RWPE2 (cell line): ENCODE results near the gene CDK14.
"Not testable (repeated sequence)": the region's sequence is repeated elsewhere in the genome, so short reads cannot be mapped to it uniquely, and the experiment has no call there.

ENCODE experiments used
- ATAC-seq: fragments of 200-7000 bp; cut with Tn5 transposase; 3 replicates; pipeline ENCODE4 v1.9.1; 2021; ENCODE audit warnings: low read depth
- DNase-seq: peaks from one replicate; pipeline ENCODE4 v3.0.0-alpha.2; 2020; ENCODE audit warnings: low spot score
- H3K27ac ChIP-seq: fragments of 450-650 bp; 2 replicates; pipeline ENCODE4 v1.5.1; 2017; ENCODE audit warnings: mild to moderate bottlenecking; ENCODE audit not compliant: poor library complexity, severe bottlenecking
- H3K27me3 ChIP-seq: fragments of 250-450 bp; sonication (Bioruptor Pico); 2 replicates; pipeline ENCODE4 v1.5.1; 2021; ENCODE audit warnings: mild to moderate bottlenecking, moderate library complexity; ENCODE audit not compliant: insufficient read depth, poor library complexity, severe bottlenecking
- H3K36me3 ChIP-seq: fragments of 250-450 bp; sonication (Bioruptor Pico); 2 replicates; pipeline ENCODE4 v1.5.1; 2020; ENCODE audit warnings: low read depth, mild to moderate bottlenecking, moderate library complexity
- H3K4me1 ChIP-seq: fragments of 250-450 bp; sonication (Bioruptor Pico); 2 replicates; pipeline ENCODE4 v1.5.1; 2021; ENCODE audit warnings: mild to moderate bottlenecking, moderate library complexity; ENCODE audit not compliant: insufficient read depth, poor library complexity, severe bottlenecking
- H3K4me3 ChIP-seq: fragments of 250-450 bp; sonication (Bioruptor Pico); 2 replicates; pipeline ENCODE4 v1.5.1; 2021; ENCODE audit warnings: mild to moderate bottlenecking, moderate library complexity; ENCODE audit not compliant: severe bottlenecking
- H3K9me3 ChIP-seq: fragments of 250-450 bp; sonication (Bioruptor Pico); 2 replicates; pipeline ENCODE4 v1.5.1; 2021; ENCODE audit warnings: mild to moderate bottlenecking, moderate library complexity; ENCODE audit not compliant: severe bottlenecking
- CTCF ChIP-seq: fragments of 450-650 bp; IDR thresholded peaks from one replicate; pipeline ENCODE4 v1.5.1; 2017; ENCODE audit warnings: mild to moderate bottlenecking, moderate library complexity; ENCODE audit not compliant: poor library complexity, severe bottlenecking

CDK14 gene

GRCh38 chr7:90751595-90751994, 155.5 kb downstream of the CDK14 start:
- Histone ChIP-seq H3K9me3 (no peaks in the 10 kb centered on the region), H3K27me3 (no peaks in the 10 kb centered on the region), H3K36me3 (peaks cover 12% of the 10 kb centered on the region; the same call in 1 of the 2 replicates), H3K27ac (no peak overlapping the region), H3K4me1 (no peaks in the 10 kb centered on the region), H3K4me3 (no peak overlapping the region)
- no peak for ATAC-seq
- DNase-seq: no peak
- no peak for TF ChIP-seq CTCF

- Histone ChIP-seq H3K4me3 (no peak overlapping the region), H3K36me3 (peaks cover 12% of the 10 kb centered on the region; the same call in 1 of the 2 replicates), H3K27me3 (no peaks in the 10 kb centered on the region), H3K9me3 (no peaks in the 10 kb centered on the region), H3K4me1 (no peaks in the 10 kb centered on the region), H3K27ac (no peak overlapping the region)
- no peak for ATAC-seq
- TF ChIP-seq CTCF: no peak
- DNase-seq: no peak
Measured at GRCh38 chr7:90752051-90752450, 155.9 kb downstream of the CDK14 start.

GRCh38 chr7:90755041-90755440, 158.9 kb downstream of the CDK14 start:
- no peak for TF ChIP-seq CTCF
- Histone ChIP-seq H3K9me3 (no peaks in the 10 kb centered on the region), H3K4me3 (no peak overlapping the region), H3K4me1 (no peaks in the 10 kb centered on the region), H3K27ac (no peak overlapping the region), H3K36me3 (peaks cover 11% of the 10 kb centered on the region; the same call in 1 of the 2 replicates), H3K27me3 (no peaks in the 10 kb centered on the region)
- DNase-seq: no peak
- no peak for ATAC-seq

GRCh38 chr7:90756366-90756765, 160.2 kb downstream of the CDK14 start:
- no peaks in the 10 kb centered on the region for H3K4me1 ChIP-seq
- no peaks in the 10 kb centered on the region for H3K27me3 ChIP-seq
- no peak overlapping the region for H3K27ac ChIP-seq
- H3K4me3 ChIP-seq: no peak overlapping the region
- no peak for TF ChIP-seq CTCF
- peaks cover 4% of the 10 kb centered on the region; the same call in 1 of the 2 replicates for H3K36me3 ChIP-seq
- DNase-seq (no peak), ATAC-seq (no peak)
- no peaks in the 10 kb centered on the region for H3K9me3 ChIP-seq

- not testable (repeated sequence) for H3K27me3 ChIP-seq, H3K36me3 ChIP-seq, H3K9me3 ChIP-seq, ATAC-seq, H3K4me1 ChIP-seq, H3K4me3 ChIP-seq, H3K27ac ChIP-seq, DNase-seq
Measured at GRCh38 chr7:90757565-90757950, 161.4 kb downstream of the CDK14 start.
